ENCODE results near the gene ACTR1B. TPM values are rescaled to one million over a fixed set of nuclear protein-coding genes. Genes with fewer than 3 reads are reported as not detected.
"Not testable (repeated sequence)": the region's sequence is repeated elsewhere in the genome, so short reads cannot be mapped to it uniquely, and the experiment has no call there.

The ACTR1B gene
- polyA plus RNA-seq, 3 donors, result 8.9 to 64.4 (median 9.9) TPM

DNA sequence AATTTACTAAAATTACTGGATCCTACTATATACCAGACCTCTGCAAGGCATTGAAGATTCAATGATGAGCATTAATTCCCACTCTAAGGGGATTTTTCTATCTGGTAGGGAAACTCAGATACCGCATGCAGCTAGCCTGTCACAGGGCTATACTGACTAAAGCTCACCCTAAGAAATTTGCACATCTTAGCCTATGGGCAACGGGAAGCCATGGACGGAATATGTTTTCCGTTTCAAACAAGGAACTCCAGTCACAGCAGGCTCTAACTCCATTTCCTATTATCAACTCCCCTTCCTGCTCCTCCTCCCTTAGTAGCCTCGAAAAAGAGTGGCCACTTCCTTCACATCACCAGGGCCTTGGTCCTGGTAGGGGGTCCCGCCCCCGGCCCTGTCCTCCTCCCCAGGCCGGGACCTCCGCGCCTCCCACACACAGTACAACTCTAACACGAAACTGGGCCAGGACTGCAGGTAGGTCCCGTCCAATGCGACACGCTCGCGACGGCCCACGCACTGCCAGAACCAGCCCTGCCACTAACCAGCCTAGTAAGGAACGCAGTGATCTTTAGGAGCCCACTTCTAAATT lies 18.6 kb downstream of the ACTR1B start:
- peaks cover 19 to 23% of the 10 kb centered on the region in 2 donors for H3K4me1 ChIP-seq (ENCODE audit: control insufficient read depth in 1 of 2, insufficient read depth in 2 of 2, low read length in 2 of 2)
- intact Hi-C loops (cut with micrococcal nuclease), result loop anchor here in 1 of 2 donors (2.0 to 10.0 kb wide), 2 partner anchors 18 to 50 kb away; no protein-coding TSS in a partner anchor
- H3K4me3 ChIP-seq (replicated peaks in 1 of 3; ENCODE audit: low read depth in 2 of 3, low read length in 3 of 3), result peak overlapping the region; percentile 54 to 97 (median 97)
- WGBS (ENCODE audit: insufficient coverage), result under 1% methylated on average over 17 of the region's 19 CpGs
- peaks cover 28 to 33% of the 10 kb centered on the region in 2 donors for H3K36me3 Mint-ChIP-seq
- H3K27me3 ChIP-seq (ENCODE audit: control insufficient read depth in 2 of 2, insufficient read depth in 2 of 2, low read length in 2 of 2), result no peaks in the 10 kb centered on the region
- peak overlapping the region; percentile 96 to 99 for H3K27ac ChIP-seq (ENCODE audit: low read depth in 1 of 2, low read length in 2 of 2)
- peak overlapping the region; percentile 89 to 95 for H3K4me3 Mint-ChIP-seq
- no peaks in the 10 kb centered on the region for H3K9me3 ChIP-seq (replicated peaks in 1 of 2; ENCODE audit: control insufficient read depth in 1 of 2, insufficient read depth in 1 of 2, low read length in 2 of 2)
- H3K9me3 Mint-ChIP-seq, result no peaks in the 10 kb centered on the region
- H3K4me2 ChIP-seq (replicated peaks; ENCODE audit: extremely low read depth, low read length, poor library complexity, severe bottlenecking), result peak overlapping the region; percentile 84
- peak; percentile 40 to 68 (median 48) for DNase-seq
- TF ChIP-seq, protein P1, sequence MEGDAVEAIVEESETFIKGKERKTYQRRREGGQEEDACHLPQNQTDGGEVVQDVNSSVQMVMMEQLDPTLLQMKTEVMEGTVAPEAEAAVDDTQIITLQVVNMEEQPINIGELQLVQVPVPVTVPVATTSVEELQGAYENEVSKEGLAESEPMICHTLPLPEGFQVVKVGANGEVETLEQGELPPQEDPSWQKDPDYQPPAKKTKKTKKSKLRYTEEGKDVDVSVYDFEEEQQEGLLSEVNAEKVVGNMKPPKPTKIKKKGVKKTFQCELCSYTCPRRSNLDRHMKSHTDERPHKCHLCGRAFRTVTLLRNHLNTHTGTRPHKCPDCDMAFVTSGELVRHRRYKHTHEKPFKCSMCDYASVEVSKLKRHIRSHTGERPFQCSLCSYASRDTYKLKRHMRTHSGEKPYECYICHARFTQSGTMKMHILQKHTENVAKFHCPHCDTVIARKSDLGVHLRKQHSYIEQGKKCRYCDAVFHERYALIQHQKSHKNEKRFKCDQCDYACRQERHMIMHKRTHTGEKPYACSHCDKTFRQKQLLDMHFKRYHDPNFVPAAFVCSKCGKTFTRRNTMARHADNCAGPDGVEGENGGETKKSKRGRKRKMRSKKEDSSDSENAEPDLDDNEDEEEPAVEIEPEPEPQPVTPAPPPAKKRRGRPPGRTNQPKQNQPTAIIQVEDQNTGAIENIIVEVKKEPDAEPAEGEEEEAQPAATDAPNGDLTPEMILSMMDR (IDR thresholded peaks at IDR 0.05), result no peak
- H3K4me1 Mint-ChIP-seq, result peaks cover 20% of the 10 kb centered on the region
- peaks cover 21 to 32% of the 10 kb centered on the region in 2 donors for H3K36me3 ChIP-seq (replicated peaks in 1 of 2; ENCODE audit: control insufficient read depth in 1 of 2, insufficient read depth in 2 of 2, low read length in 2 of 2)
- peak overlapping the region; percentile 85 for H2AFZ ChIP-seq (ENCODE audit: insufficient read depth, low read depth, low read length, poor library complexity, severe bottlenecking)
- peak overlapping the region; percentile 97 to 99 (median 98) for H3K27ac Mint-ChIP-seq
- peak overlapping the region; percentile 98 for H3K9ac ChIP-seq (ENCODE audit: insufficient read depth, low read length, poor library complexity, severe bottlenecking)
- H3K79me2 ChIP-seq (ENCODE audit: insufficient read depth, low read length), result peaks cover 20% of the 10 kb centered on the region
- H4K20me1 ChIP-seq (ENCODE audit: insufficient read depth, low read length), result no peaks in the 10 kb centered on the region
- peaks cover 2 to 3% (median 2%) of the 10 kb centered on the region in 3 donors for H3K27me3 Mint-ChIP-seq (ENCODE audit: low read depth in 3 of 3)

DNA sequence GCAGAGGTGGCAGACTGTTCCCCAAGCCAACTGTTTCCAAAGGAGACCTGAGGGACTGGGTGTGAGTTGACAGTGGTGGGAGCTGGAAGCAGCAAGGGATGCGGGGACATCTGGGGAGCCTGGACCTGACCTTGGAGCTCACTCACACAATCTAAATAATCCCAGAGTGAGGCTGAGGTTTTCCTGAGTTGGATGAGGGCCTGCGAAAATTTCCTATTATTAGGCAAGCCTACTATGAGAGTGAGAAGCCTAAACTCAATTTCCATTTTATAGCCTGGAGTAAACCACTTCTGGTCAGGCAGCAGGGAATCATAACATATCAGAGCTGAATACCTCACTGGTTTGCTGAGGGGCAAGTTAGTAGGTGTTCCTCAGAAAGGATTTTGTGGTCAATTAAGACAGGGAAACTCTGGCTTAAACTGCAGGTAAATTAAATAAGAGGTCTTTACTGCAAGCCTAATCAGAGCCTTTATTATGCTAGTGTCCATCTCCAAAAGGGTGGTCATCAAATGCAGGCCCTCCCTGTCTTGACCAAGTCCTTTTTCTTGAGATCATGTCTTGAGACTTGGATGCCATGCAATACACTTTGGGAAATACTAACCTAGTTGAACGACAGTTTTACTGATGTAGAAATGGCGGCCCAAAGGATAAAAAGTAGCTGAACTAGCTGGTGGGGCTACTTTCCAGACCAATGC lies 19.7 kb downstream of the ACTR1B start:
- TF ChIP-seq, protein P1 (IDR thresholded peaks at IDR 0.05), result no peak
- no peak for DNase-seq
- Histone ChIP-seq H3K4me3 (replicated peaks in 1 of 3; ENCODE audit: low read depth in 2 of 3, low read length in 3 of 3) (peak overlapping the region in 1 of 3 experiments; percentile 97), H3K9me3 (replicated peaks in 1 of 2; ENCODE audit: control insufficient read depth in 1 of 2, insufficient read depth in 1 of 2, low read length in 2 of 2) (no peaks in the 10 kb centered on the region), H3K36me3 (replicated peaks in 1 of 2; ENCODE audit: control insufficient read depth in 1 of 2, insufficient read depth in 2 of 2, low read length in 2 of 2) (peaks cover 20 to 22% of the 10 kb centered on the region in 2 donors), H3K27ac (ENCODE audit: low read depth in 1 of 2, low read length in 2 of 2) (no peak overlapping the region), H3K27me3 (ENCODE audit: control insufficient read depth in 2 of 2, insufficient read depth in 2 of 2, low read length in 2 of 2) (no peaks in the 10 kb centered on the region), H3K9ac (ENCODE audit: insufficient read depth, low read length, poor library complexity, severe bottlenecking) (no peak overlapping the region), H3K4me1 (ENCODE audit: control insufficient read depth in 1 of 2, insufficient read depth in 2 of 2, low read length in 2 of 2) (peaks cover 19 to 23% of the 10 kb centered on the region in 2 donors), H3K4me2 (replicated peaks; ENCODE audit: extremely low read depth, low read length, poor library complexity, severe bottlenecking) (no peak overlapping the region), H2AFZ (ENCODE audit: insufficient read depth, low read depth, low read length, poor library complexity, severe bottlenecking) (no peak overlapping the region), H3K79me2 (ENCODE audit: insufficient read depth, low read length) (peaks cover 20% of the 10 kb centered on the region), H4K20me1 (ENCODE audit: insufficient read depth, low read length) (no peaks in the 10 kb centered on the region)
- H3K4me1 Mint-ChIP-seq, result peaks cover 20% of the 10 kb centered on the region
- no peak overlapping the region for H3K27ac Mint-ChIP-seq
- H3K4me3 Mint-ChIP-seq, result no peak overlapping the region
- intact Hi-C loops (cut with micrococcal nuclease), result loop anchor here in 1 of 2 donors (2.0 to 10.0 kb wide), 2 partner anchors 19 to 49 kb away; no protein-coding TSS in a partner anchor
- no CpG with 5 or more reads among the region's 4 CpGs for WGBS (ENCODE audit: insufficient coverage)
- peaks cover 5 to 9% (median 8%) of the 10 kb centered on the region in 3 donors for H3K27me3 Mint-ChIP-seq (ENCODE audit: low read depth in 3 of 3)
- H3K9me3 Mint-ChIP-seq, result no peaks in the 10 kb centered on the region
- H3K36me3 Mint-ChIP-seq, result peaks cover 21 to 23% of the 10 kb centered on the region in 2 donors

DNA sequence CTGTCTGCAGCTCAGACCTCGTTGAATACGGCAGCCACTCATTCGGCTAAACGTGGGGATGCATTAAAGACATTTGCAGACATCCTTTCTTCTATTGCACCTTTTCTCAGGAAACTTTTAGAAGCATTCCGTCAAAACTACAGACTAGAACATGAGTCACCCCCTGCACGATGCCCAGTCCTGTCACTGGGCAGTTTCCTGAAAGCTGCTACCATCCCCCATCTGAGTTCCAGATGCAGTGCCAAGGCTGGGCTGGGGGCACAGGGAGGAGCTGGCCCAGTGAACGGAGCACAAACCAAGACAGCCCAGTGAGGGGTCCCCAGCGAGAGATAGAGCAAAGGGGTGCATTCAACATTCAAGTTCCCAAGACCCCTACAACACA lies 37.8 kb downstream of the ACTR1B start:
- H3K79me2 ChIP-seq (ENCODE audit: insufficient read depth, low read length); H3K9ac ChIP-seq (ENCODE audit: insufficient read depth, low read length, poor library complexity, severe bottlenecking); H3K27ac Mint-ChIP-seq; intact Hi-C loops (cut with micrococcal nuclease); H3K27me3 ChIP-seq (ENCODE audit: control insufficient read depth in 2 of 2, insufficient read depth in 2 of 2, low read length in 2 of 2); H3K9me3 Mint-ChIP-seq; H3K27me3 Mint-ChIP-seq (ENCODE audit: low read depth in 3 of 3); H3K36me3 Mint-ChIP-seq; H3K4me3 Mint-ChIP-seq; H3K27ac ChIP-seq (ENCODE audit: low read depth in 1 of 2, low read length in 2 of 2); H4K20me1 ChIP-seq (ENCODE audit: insufficient read depth, low read length); H2AFZ ChIP-seq (ENCODE audit: insufficient read depth, low read depth, low read length, poor library complexity, severe bottlenecking); H3K4me3 ChIP-seq (replicated peaks in 1 of 3; ENCODE audit: low read depth in 2 of 3, low read length in 3 of 3); DNase-seq; H3K4me1 Mint-ChIP-seq; H3K4me1 ChIP-seq (ENCODE audit: control insufficient read depth in 1 of 2, insufficient read depth in 2 of 2, low read length in 2 of 2); H3K9me3 ChIP-seq (replicated peaks in 1 of 2; ENCODE audit: control insufficient read depth in 1 of 2, insufficient read depth in 1 of 2, low read length in 2 of 2); H3K36me3 ChIP-seq (replicated peaks in 1 of 2; ENCODE audit: control insufficient read depth in 1 of 2, insufficient read depth in 2 of 2, low read length in 2 of 2); H3K4me2 ChIP-seq (replicated peaks; ENCODE audit: extremely low read depth, low read length, poor library complexity, severe bottlenecking): not testable (repeated sequence)
- WGBS (ENCODE audit: insufficient coverage), result 73% methylated on average over 6 of the region's 8 CpGs
